ENCODE measurements around the gene FAM187B. TPM values are rescaled to one million over a fixed set of nuclear protein-coding genes. Genes with fewer than 3 reads are reported as not detected.

Gene FAM187B
- total RNA-seq, result not detected
- long read RNA-seq, result 0 reads

GRCh38 chr19:35228177-35228930, at the start of gene FAM187B:
FAM187B (minus strand) TSS chr19:35228739; CDS start chr19:35228680, 59 bp downstream.
- intact Hi-C loops (cut with DNase I), result no loop called here
- no peak for DNase-seq (ENCODE audit: low spot score)

GRCh38 chr19:35276706-35277281, 48.3 kb upstream of the FAM187B start:
- no peak for DNase-seq (ENCODE audit: low spot score)
- intact Hi-C loops (cut with DNase I), result no loop called here

GRCh38 chr19:35274323-35274722, 45.8 kb upstream of the FAM187B start:
- intact Hi-C loops (cut with DNase I), result no loop called here
- no peak for DNase-seq (ENCODE audit: low spot score)

GRCh38 chr19:35273686-35274259, 45.2 kb upstream of the FAM187B start:
- intact Hi-C loops (cut with DNase I), result no loop called here

GRCh38 chr19:35272954-35273649, 44.6 kb upstream of the FAM187B start:
- no peak for DNase-seq (ENCODE audit: low spot score)
- intact Hi-C loops (cut with DNase I), result no loop called here

More at GRCh38 chr19:35273686-35274259, 45.2 kb upstream of the FAM187B start:
- DNase-seq (ENCODE audit: low spot score), result no peak

- no peak for DNase-seq (ENCODE audit: low spot score)
- intact Hi-C loops (cut with DNase I), result no loop called here
Observed at GRCh38 chr19:35272122-35272719, 43.7 kb upstream of the FAM187B start.

GRCh38 chr19:35271546-35271945, 43.0 kb upstream of the FAM187B start:
- intact Hi-C loops (cut with DNase I), result no loop called here
- no peak for DNase-seq (ENCODE audit: low spot score)

- intact Hi-C loops (cut with DNase I), result no loop called here
- DNase-seq (ENCODE audit: low spot score), result no peak
Observed at GRCh38 chr19:35270381-35270811, 41.9 kb upstream of the FAM187B start.

GRCh38 chr19:35269438-35270117, 41.0 kb upstream of the FAM187B start:
- DNase-seq (ENCODE audit: low spot score), result peak; percentile 95
- intact Hi-C loops (cut with DNase I), result loop anchor here (2.0 kb wide), 1 partner anchor 127 kb away; the partner anchor contains the start of gene FXYD7

- peak; percentile 90 for DNase-seq (ENCODE audit: low spot score)
- intact Hi-C loops (cut with DNase I), result loop anchor here (2.0 kb wide), 1 partner anchor 126 kb away; the partner anchor contains the start of gene FXYD7
Observed at GRCh38 chr19:35268536-35269437, 40.2 kb upstream of the FAM187B start, which contains the start of gene USF2. USF2 (plus strand) TSS chr19:35268962; CDS start chr19:35269102, 140 bp downstream.

- intact Hi-C loops (cut with DNase I), result loop anchor here (2.0 kb wide), 1 partner anchor 125 kb away; the partner anchor contains the start of gene FXYD7
- DNase-seq (ENCODE audit: low spot score), result peak; percentile 85
Observed at GRCh38 chr19:35267818-35268535, 39.4 kb upstream of the FAM187B start.

GRCh38 chr19:35267353-35267817, 38.8 kb upstream of the FAM187B start:
- peak; percentile 79 for DNase-seq (ENCODE audit: low spot score)
- intact Hi-C loops (cut with DNase I), result no loop called here

- intact Hi-C loops (cut with DNase I), result no loop called here
- DNase-seq (ENCODE audit: low spot score), result peak; percentile 74
Observed at GRCh38 chr19:35266520-35267352, 38.2 kb upstream of the FAM187B start.

GRCh38 chr19:35265900-35266519, 37.5 kb upstream of the FAM187B start:
- peak; percentile 68 for DNase-seq (ENCODE audit: low spot score)
- intact Hi-C loops (cut with DNase I), result no loop called here

GRCh38 chr19:35265126-35265899, 36.8 kb upstream of the FAM187B start:
- DNase-seq (ENCODE audit: low spot score), result peak; percentile 60
- intact Hi-C loops (cut with DNase I), result no loop called here
